Measurements from ENCODE around the gene RUNX2. TPM values are rescaled to one million over a fixed set of nuclear protein-coding genes. Genes with fewer than 3 reads are reported as not detected.

Gene RUNX2
- total RNA-seq, 4 donors from 2014 or later, result 0.78 to 2.0 (median 0.94) TPM

GRCh38 chr6:45658400-45658799, 330.3 kb downstream of the RUNX2 start:
- Histone ChIP-seq H3K27ac (no peak overlapping the region), H3K4me1 (no peaks in the 10 kb centered on the region), H3K36me3 (no peaks in the 10 kb centered on the region), H3K27me3 (peaks cover 3 to 13% (median 11%) of the 10 kb centered on the region in 3 donors), H3K9me3 (no peaks in the 10 kb centered on the region), H3K4me3 (no peak overlapping the region)
- intact Hi-C loops (cut with DNase I; ENCODE audit: low total_unique reads) (no loop called here), in situ Hi-C loops (cut with MboI; ENCODE audit: low sequenced_read_pairs in 4 of 4) (no loop called here)
- TF ChIP-seq CTCF (IDR thresholded peaks at IDR 0.05 in 4 of 5, conservative IDR thresholded peaks at IDR 0.05 in 1 of 5), result no peak
- DNase-seq, result no peak
- no peak for ATAC-seq

- intact Hi-C loops (cut with DNase I; ENCODE audit: low total_unique reads), result no loop called here
- no peak for DNase-seq
- Histone ChIP-seq H3K4me3 (no peak overlapping the region), H3K4me1 (no peaks in the 10 kb centered on the region), H3K27ac (no peak overlapping the region), H3K36me3 (no peaks in the 10 kb centered on the region), H3K9me3 (no peaks in the 10 kb centered on the region), H3K27me3 (peaks cover 6 to 19% (median 16%) of the 10 kb centered on the region in 3 donors)
- in situ Hi-C loops (cut with MboI; ENCODE audit: low sequenced_read_pairs in 4 of 4), result no loop called here
- no peak for ATAC-seq
- TF ChIP-seq POLR2A (IDR thresholded peaks at IDR 0.05) (no peak), CTCF (IDR thresholded peaks at IDR 0.05 in 4 of 5, conservative IDR thresholded peaks at IDR 0.05 in 1 of 5) (no peak)
These were observed 330.8 kb downstream of the RUNX2 start for GRCh38 chr6:45658958-45659357.

DNA sequence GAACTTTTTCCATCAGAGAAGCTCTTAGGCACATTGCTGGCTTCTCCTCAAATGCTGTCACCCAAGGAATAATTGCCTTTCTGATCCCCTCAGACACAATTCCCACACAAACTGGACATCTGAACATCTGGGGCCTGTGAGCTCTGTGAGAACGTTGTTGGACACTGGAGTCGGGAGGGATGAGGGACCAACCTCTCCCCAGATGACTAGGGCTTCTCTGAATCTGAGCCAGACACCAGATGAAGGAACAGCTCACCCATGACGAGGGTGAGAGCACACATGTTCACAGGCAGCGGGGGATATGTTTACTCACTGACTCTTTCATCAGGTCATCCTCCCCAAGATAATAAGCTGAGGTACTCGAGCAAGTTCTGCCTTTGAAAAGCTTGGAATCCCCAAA, 333.5 kb downstream of the RUNX2 start:
- DNase-seq, result no peak
- no peak for ATAC-seq
- Histone ChIP-seq H3K36me3 (no peaks in the 10 kb centered on the region), H3K4me1 (no peaks in the 10 kb centered on the region), H3K27ac (no peak overlapping the region), H3K9me3 (no peaks in the 10 kb centered on the region), H3K4me3 (no peak overlapping the region), H3K27me3 (peaks cover 23 to 30% (median 30%) of the 10 kb centered on the region in 3 donors)
- TF ChIP-seq POLR2A (IDR thresholded peaks at IDR 0.05) (no peak), CTCF (IDR thresholded peaks at IDR 0.05 in 4 of 5, conservative IDR thresholded peaks at IDR 0.05 in 1 of 5) (no peak)
- in situ Hi-C loops (cut with MboI; ENCODE audit: low sequenced_read_pairs in 4 of 4), result no loop called here
- intact Hi-C loops (cut with DNase I; ENCODE audit: low total_unique reads), result no loop called here

GRCh38 chr6:45663251-45664221, 335.4 kb downstream of the RUNX2 start:
- Histone ChIP-seq H3K36me3 (no peaks in the 10 kb centered on the region), H3K9me3 (no peaks in the 10 kb centered on the region), H3K27me3 (peaks cover 23 to 30% (median 30%) of the 10 kb centered on the region in 3 donors), H3K4me1 (no peaks in the 10 kb centered on the region), H3K4me3 (peak overlapping the region in 3 of 4 donors; percentile 24 to 38 (median 35)), H3K27ac (no peak overlapping the region)
- ATAC-seq (no peak), DNase-seq (no peak)
- intact Hi-C loops (cut with DNase I; ENCODE audit: low total_unique reads), result no loop called here
- no peak for TF ChIP-seq POLR2A (IDR thresholded peaks at IDR 0.05)
- TF ChIP-seq CTCF (IDR thresholded peaks at IDR 0.05 in 4 of 5, conservative IDR thresholded peaks at IDR 0.05 in 1 of 5), result no peak
- in situ Hi-C loops (cut with MboI; ENCODE audit: low sequenced_read_pairs in 4 of 4), result no loop called here

Data from gastrocnemius medialis (tissue), 4 donors.